ENCODE results near the gene VRK2.

GRCh38 chr2:58046335-58046584 is 346 bp upstream of the VRK2 start:
- no peak for TF ChIP-seq POLR2AphosphoS5 (IDR thresholded peaks at IDR 0.05; ENCODE audit: low read depth, low read length)
- TF ChIP-seq CTCF (IDR thresholded peaks at IDR 0.05) = no peak
